Endothelial cell of umbilical vein (primary cell): ENCODE measurements around the gene ADH1C. TPM values are rescaled to one million over a fixed set of nuclear protein-coding genes. Genes with fewer than 3 reads are reported as not detected.

Source experiments
- BruUV-seq: library from RNA; stranded (reverse); fragments of 400-500 nt; replicated peaks from 2 replicates; lab custom pipeline; 2021; lab: Mats Ljungman, UMichigan
- CTCF ChIA-PET: fragments of 300-600, 350-600 bp; sonication (Branson Sonifier 250); formaldehyde crosslinking; loops from one replicate; lab custom pipeline; 2021; ENCODE audit warnings: antibody characterized with exemption, inconsistent platforms; lab: Charles Lee
- POLR2A ChIA-PET: fragments of 300-600, 350-600 bp; sonication (Branson Sonifier 250); formaldehyde crosslinking; loops from one replicate; lab custom pipeline; 2021; ENCODE audit warnings: antibody characterized with exemption, inconsistent platforms; lab: Charles Lee
- DNase-seq: peaks from one replicate; pipeline ENCODE4 v3.0.0-alpha.2; 2011; ENCODE audit warnings: low read depth, low spot score
- FAIRE-seq: peaks from 2 replicates; lab custom pipeline; 2011; peaks lifted over from hg19 to GRCh38; lab: Jason Lieb, UNC
- H2AFZ ChIP-seq: 2 replicates; pipeline ENCODE4 v1.6.0; 2012; ENCODE audit warnings: low read depth, low read length, control low read depth, inconsistent platforms
- H3K27ac ChIP-seq: 2 replicates; pipeline ENCODE4 v1.5.1; 2011; ENCODE audit warnings: low read depth, mild to moderate bottlenecking, control low read depth, low read length, moderate library complexity; ENCODE audit not compliant: insufficient read depth
- H3K27me3 ChIP-seq, 2 experiments: 2 replicates each; pipeline versions ENCODE4 v1.6.0 to v1.6.1; 2011; ENCODE audit warnings: low read length in 2 of 2, mixed read lengths in 1 of 2; ENCODE audit not compliant: control insufficient read depth in 2 of 2, insufficient read depth in 2 of 2
- H3K36me3 ChIP-seq, 2 experiments: 2 replicates in 1 of 2; 3 replicates in 1 of 2; pipeline ENCODE4 v1.5.1; 2011; ENCODE audit warnings: low read length in 2 of 2, mild to moderate bottlenecking in 1 of 2, moderate library complexity in 1 of 2; ENCODE audit not compliant: control insufficient read depth in 2 of 2, insufficient read depth in 2 of 2; ENCODE audit errors: extremely low read depth in 1 of 2
- H3K4me1 ChIP-seq: 3 replicates; pipeline ENCODE4 v1.5.1; 2011; ENCODE audit warnings: mild to moderate bottlenecking, low read length; ENCODE audit not compliant: control insufficient read depth, insufficient read depth; ENCODE audit errors: extremely low read depth
- H3K4me2 ChIP-seq: 2 replicates; pipeline ENCODE4 v1.6.1; 2011; ENCODE audit warnings: low read length, control low read depth, mixed read lengths; ENCODE audit not compliant: insufficient read depth
- H3K4me3 ChIP-seq, 3 experiments: fragments of 200-600 bp in 1 of 3; sonication (generic), shearing (Covaris generic) in 1 of 3; replicated peaks in 1 of 3; 2 replicates each; pipeline ENCODE4 v1.5.1; 2011 to 2016; ENCODE audit warnings: control low read depth in 3 of 3, low read length in 3 of 3, mild to moderate bottlenecking in 2 of 3, inconsistent platforms in 1 of 3, low read depth in 1 of 3, moderate library complexity in 1 of 3; ENCODE audit not compliant: insufficient read depth in 1 of 3
- H3K79me2 ChIP-seq: 2 replicates; pipeline ENCODE4 v1.6.0; 2012; ENCODE audit warnings: low read length, inconsistent platforms; ENCODE audit not compliant: control insufficient read depth, insufficient read depth
- H3K9ac ChIP-seq: replicated peaks from 2 replicates; pipeline ENCODE3; 2011; ENCODE audit warnings: low read length, control low read depth; ENCODE audit not compliant: insufficient read depth; ENCODE audit errors: extremely low read depth
- H3K9me1 ChIP-seq: replicated peaks from 3 replicates; pipeline ENCODE4 v1.6.0; 2011; ENCODE audit warnings: mild to moderate bottlenecking, low read length; ENCODE audit not compliant: control insufficient read depth, insufficient read depth; ENCODE audit errors: extremely low read depth
- H3K9me3 ChIP-seq: replicated peaks from 2 replicates; pipeline ENCODE4 v1.5.1; 2012; ENCODE audit warnings: low read length, inconsistent platforms; ENCODE audit not compliant: control insufficient read depth, insufficient read depth
- H4K20me1 ChIP-seq: replicated peaks from 2 replicates; pipeline ENCODE3; 2011; ENCODE audit warnings: mild to moderate bottlenecking, low read length; ENCODE audit not compliant: control insufficient read depth, insufficient read depth; ENCODE audit errors: extremely low read depth
- EZH2 ChIP-seq: IDR thresholded peaks from 2 replicates; pipeline ENCODE4 v1.6.1; 2012; ENCODE audit warnings: borderline replicate concordance, low read depth, mild to moderate bottlenecking, moderate library complexity, low read length, inconsistent platforms; ENCODE audit not compliant: severe bottlenecking
- FOS ChIP-seq: IDR thresholded peaks from 2 replicates; pipeline ENCODE4 v1.6.1; 2011; ENCODE audit warnings: mild to moderate bottlenecking, low read length, moderate library complexity, borderline replicate concordance; ENCODE audit not compliant: insufficient read depth
- GATA2 ChIP-seq: IDR thresholded peaks from 2 replicates; pipeline ENCODE4 v1.7.0; 2011; ENCODE audit warnings: low read depth, mild to moderate bottlenecking, moderate library complexity, mixed read lengths, low read length; ENCODE audit not compliant: insufficient read length, insufficient read depth
- JUN ChIP-seq: IDR thresholded peaks from 2 replicates; pipeline ENCODE4 v1.6.1; 2011; ENCODE audit warnings: borderline replicate concordance, low read depth; ENCODE audit not compliant: insufficient read length, insufficient read depth
- MYC ChIP-seq: IDR thresholded peaks from one replicate; pipeline ENCODE4 v1.6.1; 2011; ENCODE audit warnings: mild to moderate bottlenecking, low read depth, low read length
- POLR2A ChIP-seq: IDR thresholded peaks from 2 replicates; pipeline ENCODE4 v1.6.1; 2012; ENCODE audit warnings: low read depth, mild to moderate bottlenecking, control low read depth, low read length
- POLR2AphosphoS5 ChIP-seq: IDR thresholded peaks from 2 replicates; pipeline ENCODE4 v1.6.1; 2012; ENCODE audit warnings: low read depth, mild to moderate bottlenecking, control low read depth, low read length, moderate library complexity; ENCODE audit not compliant: insufficient read depth
- dilution Hi-C: fragments of 300-500 bp; cut with MboI; formaldehyde crosslinking; loops from one replicate; pipeline ENCODE4 v1.15.0; 2019; ENCODE audit warnings: low sequenced_read_pairs; ENCODE audit not compliant: extremely low pct_ligation_motif_present
- intact Hi-C: fragments of 100-400 bp; cut with micrococcal nuclease; formaldehyde crosslinking; loops from one replicate; pipeline ENCODE4 v1.10.0; 2022
- polyA plus RNA-seq, 4 experiments: library from polyadenylated mRNA; depleted of rRNA in 3 of 4; stranded (reverse) in 3 of 4; unstranded in 1 of 4; fragments of >200 nt; gene quantifications; 2 replicates each; pipeline versions ENCODE4 v1.2.1 to v1.2.3, GENCODE V29; 2011 to 2012; ENCODE audit warnings: missing spikeins in 1 of 4
- total RNA-seq: library from RNA; stranded (reverse); gene quantifications from 2 replicates; pipeline ENCODE4 v1.2.3, GENCODE V29; 2021
- TF ChIP-seq, protein P1 (sequence below): IDR thresholded peaks from 2 replicates; pipeline ENCODE4 v1.6.1; 2011; ENCODE audit not compliant: insufficient read depth, insufficient read length
- TF ChIP-seq, protein P2 (sequence below), 2 donors: IDR thresholded peaks; 1 replicate in 1 of 2; 2 replicates in 1 of 2; pipeline ENCODE4 v1.5.1; 2011; ENCODE audit warnings: low read length in 2 of 2, mild to moderate bottlenecking in 2 of 2, moderate library complexity in 2 of 2, control low read depth in 1 of 2, inconsistent platforms in 1 of 2, low read depth in 1 of 2; ENCODE audit not compliant: insufficient read depth in 1 of 2; ENCODE audit errors: extremely low read depth in 1 of 2

ADH1C gene
- total and polyA plus RNA-seq, 2 donors (not counting 3 experiments of a cell fraction or from before 2014, with no cell fraction given): not detected

DNA sequence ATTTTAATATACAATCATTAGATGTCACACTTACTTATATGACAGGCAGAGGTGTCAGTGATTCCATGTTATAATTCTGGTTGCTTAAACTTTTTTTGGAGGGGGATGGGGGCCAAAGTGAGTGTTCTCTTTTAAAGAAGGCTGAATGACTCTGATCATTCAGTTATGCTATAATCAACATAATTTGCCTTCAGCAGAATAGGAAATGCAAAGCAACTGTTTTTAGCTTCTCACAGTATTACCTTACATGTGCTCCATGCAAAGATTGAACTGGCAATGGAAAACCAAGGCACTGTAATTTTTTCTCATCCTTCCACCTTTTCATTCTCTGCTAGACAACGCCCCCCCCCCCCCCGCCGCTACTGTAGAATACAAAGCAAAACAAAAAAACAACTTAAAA lies 13.4 kb downstream of the ADH1C start:
- BruUV-seq: no TSS peak

More for the DNA sequence above, 13.4 kb downstream of the ADH1C start:
- Histone ChIP-seq H3K4me1 (no peaks in the 10 kb centered on the region), H3K9ac (no peak overlapping the region), H3K4me2 (no peak overlapping the region), H3K36me3 (no peaks in the 10 kb centered on the region), H3K27ac (no peak overlapping the region), H3K79me2 (no peaks in the 10 kb centered on the region), H3K27me3 (no peaks in the 10 kb centered on the region), H3K4me3 (no peak overlapping the region), H2AFZ (no peak overlapping the region), H3K9me1 (no peaks in the 10 kb centered on the region), H4K20me1 (no peaks in the 10 kb centered on the region), H3K9me3 (no peaks in the 10 kb centered on the region)
- intact Hi-C loops (no loop called here), dilution Hi-C loops (no loop called here)
- no peak for TF ChIP-seq MYC
- TF ChIP-seq, protein P1, sequence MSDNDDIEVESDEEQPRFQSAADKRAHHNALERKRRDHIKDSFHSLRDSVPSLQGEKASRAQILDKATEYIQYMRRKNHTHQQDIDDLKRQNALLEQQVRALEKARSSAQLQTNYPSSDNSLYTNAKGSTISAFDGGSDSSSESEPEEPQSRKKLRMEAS: no peak
- TF ChIP-seq JUN: no peak
- TF ChIP-seq, protein P2, sequence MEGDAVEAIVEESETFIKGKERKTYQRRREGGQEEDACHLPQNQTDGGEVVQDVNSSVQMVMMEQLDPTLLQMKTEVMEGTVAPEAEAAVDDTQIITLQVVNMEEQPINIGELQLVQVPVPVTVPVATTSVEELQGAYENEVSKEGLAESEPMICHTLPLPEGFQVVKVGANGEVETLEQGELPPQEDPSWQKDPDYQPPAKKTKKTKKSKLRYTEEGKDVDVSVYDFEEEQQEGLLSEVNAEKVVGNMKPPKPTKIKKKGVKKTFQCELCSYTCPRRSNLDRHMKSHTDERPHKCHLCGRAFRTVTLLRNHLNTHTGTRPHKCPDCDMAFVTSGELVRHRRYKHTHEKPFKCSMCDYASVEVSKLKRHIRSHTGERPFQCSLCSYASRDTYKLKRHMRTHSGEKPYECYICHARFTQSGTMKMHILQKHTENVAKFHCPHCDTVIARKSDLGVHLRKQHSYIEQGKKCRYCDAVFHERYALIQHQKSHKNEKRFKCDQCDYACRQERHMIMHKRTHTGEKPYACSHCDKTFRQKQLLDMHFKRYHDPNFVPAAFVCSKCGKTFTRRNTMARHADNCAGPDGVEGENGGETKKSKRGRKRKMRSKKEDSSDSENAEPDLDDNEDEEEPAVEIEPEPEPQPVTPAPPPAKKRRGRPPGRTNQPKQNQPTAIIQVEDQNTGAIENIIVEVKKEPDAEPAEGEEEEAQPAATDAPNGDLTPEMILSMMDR (IDR thresholded peaks at IDR 0.05; ENCODE audit: extremely low read depth in 1 of 2, insufficient read depth in 1 of 2, low read depth in 1 of 2, low read length in 2 of 2): no peak
- TF ChIP-seq GATA2: no peak
- no peak for TF ChIP-seq POLR2A
- no peak for TF ChIP-seq EZH2
- TF ChIP-seq FOS: no peak
- no peak for TF ChIP-seq POLR2AphosphoS5
- ChIA-PET CTCF (no interaction called here), POLR2A (no interaction called here)
- no peak for FAIRE-seq
- no peak for DNase-seq
